Effector CD8-positive, alpha-beta T cell (primary cell): ENCODE results near the gene COL4A2.

Experiments used
- DNase-seq: peaks from one replicate; lab custom pipeline; 2025; lab: John Stamatoyannopoulos, UW
- total RNA-seq, 4 experiments: gene quantifications; one replicate each; lab custom pipeline; 2026; lab: John Stamatoyannopoulos, UW

COL4A2 gene
- total RNA-seq = 0 to 5.8 (median 1.3) reads per million in 4 experiments

- DNase-seq = no peak
Measured at GRCh38 chr13:110306960-110307766, at the start of gene COL4A2, which contains the start of gene COL4A1. Gene COL4A2, plus strand, starts transcription at chr13:110307284. Its CDS starts 620 bp downstream, at chr13:110307904. Gene COL4A1, minus strand, starts transcription at chr13:110307157. Its CDS starts 130 bp downstream, at chr13:110307027.

- no peak for DNase-seq
Measured at GRCh38 chr13:110257408-110257807, 49.7 kb upstream of the COL4A2 start.

GRCh38 chr13:110258876-110259631 is 48.0 kb upstream of the COL4A2 start:
- DNase-seq = no peak

GRCh38 chr13:110259651-110260050 is 47.4 kb upstream of the COL4A2 start:
- DNase-seq = no peak

- no peak for DNase-seq
Measured at GRCh38 chr13:110261166-110262081, 45.7 kb upstream of the COL4A2 start.

- DNase-seq = no peak
Measured at GRCh38 chr13:110262082-110262436, 45.0 kb upstream of the COL4A2 start.

GRCh38 chr13:110262508-110263291 is 44.4 kb upstream of the COL4A2 start:
- DNase-seq = no peak

- DNase-seq = no peak
Measured at GRCh38 chr13:110263404-110263803, 43.7 kb upstream of the COL4A2 start.

- DNase-seq = no peak
Measured at GRCh38 chr13:110263888-110264287, 43.2 kb upstream of the COL4A2 start.

- no peak for DNase-seq
Measured at GRCh38 chr13:110264685-110265275, 42.3 kb upstream of the COL4A2 start.

- DNase-seq = no peak
Measured at GRCh38 chr13:110265341-110265681, 41.8 kb upstream of the COL4A2 start.

GRCh38 chr13:110265682-110266430 is 41.2 kb upstream of the COL4A2 start:
- DNase-seq = no peak

GRCh38 chr13:110266431-110266809 is 40.7 kb upstream of the COL4A2 start:
- DNase-seq = no peak

GRCh38 chr13:110266983-110267382 is 40.1 kb upstream of the COL4A2 start:
- no peak for DNase-seq

- no peak for DNase-seq
Measured at GRCh38 chr13:110268061-110268460, 39.0 kb upstream of the COL4A2 start.

- DNase-seq = no peak
Measured at GRCh38 chr13:110268576-110269185, 38.4 kb upstream of the COL4A2 start.

GRCh38 chr13:110269509-110270185 is 37.4 kb upstream of the COL4A2 start:
- no peak for DNase-seq

- no peak for DNase-seq
Measured at GRCh38 chr13:110270507-110270906, 36.6 kb upstream of the COL4A2 start.

GRCh38 chr13:110271313-110271712 is 35.8 kb upstream of the COL4A2 start:
- DNase-seq = no peak
